SK-N-SH (cell line): Measurements from ENCODE around the gene PDE4D. TPM values are rescaled to one million over a fixed set of nuclear protein-coding genes. Genes with fewer than 3 reads are reported as not detected.
A peak's percentile ranks its signal among the peaks of the same experiment; 100 is the strongest.

ENCODE experiments used
- CTCF ChIA-PET: fragments of 300-600, 350-600 bp; formaldehyde crosslinking; extraction: SDS; loops from one replicate; lab custom pipeline; 2021; lab: Yijun Ruan, JAX
- POLR2A ChIA-PET: fragments of 350-600 bp; sonication (Branson Sonifier 250); formaldehyde crosslinking; extraction: SDS; loops from one replicate; lab custom pipeline; 2020; ENCODE audit warnings: antibody characterized with exemption, inconsistent platforms; lab: Yijun Ruan, JAX
- DNase-seq: peaks from one replicate; pipeline ENCODE4 v3.0.0; 2012
- H2AFZ ChIP-seq: fragments of 200-600 bp; sonication (generic); 2 replicates; pipeline ENCODE4 v1.8.1; 2016; ENCODE audit warnings: antibody characterized with exemption, mild to moderate bottlenecking, low read depth
- H3F3A ChIP-seq: fragments of 200-600 bp; sonication (generic); replicated peaks from 2 replicates; pipeline ENCODE3; 2016; ENCODE audit warnings: antibody characterized with exemption, mild to moderate bottlenecking; ENCODE audit not compliant: insufficient read depth
- H3K27ac ChIP-seq, 2 experiments: fragments of 200-500 bp in 1 of 2; fragments of 200-600 bp in 1 of 2; sonication (Bioruptor generic) in 1 of 2; sonication (generic), shearing (Covaris generic) in 1 of 2; 2 replicates each; pipeline versions ENCODE4 v1.5.1 to v1.6.1; 2014 to 2016; ENCODE audit warnings: low read depth in 2 of 2, inconsistent platforms in 1 of 2, low read length in 1 of 2, mild to moderate bottlenecking in 1 of 2, mixed read lengths in 1 of 2
- H3K27me3 ChIP-seq: fragments of 200-600 bp; sonication (generic), shearing (Covaris generic); 2 replicates; pipeline ENCODE4 v1.6.1; 2016; ENCODE audit warnings: mixed run types; ENCODE audit not compliant: insufficient read depth
- H3K36me3 ChIP-seq, 2 experiments: fragments of 200-500 bp in 1 of 2; fragments of 200-600 bp in 1 of 2; sonication (Bioruptor generic) in 1 of 2; sonication (generic) in 1 of 2; replicated peaks in 1 of 2; 2 replicates each; pipeline versions ENCODE3 to v1.5.1; 2014 to 2016; ENCODE audit warnings: low read length in 1 of 2, mild to moderate bottlenecking in 1 of 2; ENCODE audit not compliant: insufficient read depth in 2 of 2, control insufficient read depth in 1 of 2
- H3K4me1 ChIP-seq, 2 experiments: fragments of 200-500 bp in 1 of 2; fragments of 200-600 bp in 1 of 2; sonication (Bioruptor generic) in 1 of 2; sonication (generic), shearing (Covaris generic) in 1 of 2; 2 replicates each; pipeline versions ENCODE4 v1.5.1 to v1.6.1; 2014 to 2016; ENCODE audit warnings: low read depth in 1 of 2, low read length in 1 of 2, mixed run types in 1 of 2; ENCODE audit not compliant: insufficient read depth in 2 of 2, control insufficient read depth in 1 of 2
- H3K4me2 ChIP-seq: fragments of 200-600 bp; sonication (generic), shearing (Covaris generic); 2 replicates; pipeline ENCODE4 v1.6.1; 2017; ENCODE audit warnings: mixed run types
- H3K4me3 ChIP-seq, 2 experiments: fragments of 200-500 bp in 1 of 2; fragments of 200-600 bp in 1 of 2; sonication (Bioruptor generic) in 1 of 2; sonication (generic), shearing (Covaris generic) in 1 of 2; 2 replicates each; pipeline versions ENCODE4 v1.5.1 to v1.8.1; 2014 to 2016; ENCODE audit warnings: low read depth in 2 of 2, inconsistent platforms in 1 of 2, low read length in 1 of 2, mild to moderate bottlenecking in 1 of 2, mixed read lengths in 1 of 2, moderate library complexity in 1 of 2
- H3K79me2 ChIP-seq: fragments of 200-600 bp; sonication (generic); 2 replicates; pipeline ENCODE4 v1.8.1; 2017; ENCODE audit warnings: mild to moderate bottlenecking; ENCODE audit not compliant: insufficient read depth
- H3K9ac ChIP-seq: fragments of 200-600 bp; sonication (generic); 2 replicates; pipeline ENCODE4 v1.6.1; 2017; ENCODE audit warnings: mixed run types
- H3K9me2 ChIP-seq: fragments of 200-600 bp; sonication (generic); 2 replicates; pipeline ENCODE4 v1.6.1; 2017; ENCODE audit warnings: mixed run types
- H3K9me3 ChIP-seq: fragments of 200-600 bp; sonication (generic); 2 replicates; pipeline ENCODE4 v1.6.1; 2017; ENCODE audit warnings: mixed run types, mild to moderate bottlenecking, moderate library complexity
- H4K20me1 ChIP-seq: fragments of 200-600 bp; sonication (generic); 2 replicates; pipeline ENCODE4 v1.6.1; 2017; ENCODE audit warnings: mild to moderate bottlenecking, mixed run types; ENCODE audit not compliant: insufficient read depth
- CHD2 ChIP-seq: fragments of 150-350 bp; IDR thresholded peaks from 2 replicates; pipeline ENCODE4 v1.6.1; 2018; ENCODE audit warnings: low read length; ENCODE audit not compliant: partially characterized antibody
- FOSL2 ChIP-seq: IDR thresholded peaks from 2 replicates; pipeline ENCODE4 v1.4.0; 2012; ENCODE audit warnings: low read depth, mild to moderate bottlenecking, moderate library complexity, borderline replicate concordance
- FOXJ3 ChIP-seq: sonication (generic); formaldehyde crosslinking; IDR thresholded peaks from 2 replicates; pipeline ENCODE4 v1.5.1; 2020; ENCODE audit warnings: mild to moderate bottlenecking, missing genetic modification reagents
- GABPA ChIP-seq: IDR thresholded peaks from 2 replicates; pipeline ENCODE4 v1.4.0; 2012; ENCODE audit warnings: low read depth, mild to moderate bottlenecking
- POLR2AphosphoS5 ChIP-seq: IDR thresholded peaks from 2 replicates; pipeline ENCODE4 v1.6.1; 2012; ENCODE audit warnings: low read depth, low read length
- SIN3A ChIP-seq: IDR thresholded peaks from 2 replicates; pipeline ENCODE4 v1.6.1; 2012; ENCODE audit warnings: low read depth, mild to moderate bottlenecking, low read length, moderate library complexity, borderline replicate concordance
- TAF1 ChIP-seq: IDR thresholded peaks from 2 replicates; pipeline ENCODE4 v1.6.1; 2012; ENCODE audit warnings: low read depth, mild to moderate bottlenecking, low read length, moderate library complexity, borderline replicate concordance
- TCF12 ChIP-seq: IDR thresholded peaks from 2 replicates; pipeline ENCODE4 v1.4.0; 2012
- WGBS: methylation state at CpG from one replicate; pipeline ENCODE4 v1.1.6; 2017; ENCODE audit warnings: low lambda C conversion rate; 5-methylcytosine and 5-hydroxymethylcytosine counted together
- polyA plus RNA-seq, 3 experiments: library from polyadenylated mRNA; depleted of rRNA; stranded (reverse); fragments of >200 nt; gene quantifications; 2 replicates each; pipeline ENCODE4 v1.2.3, GENCODE V29; 2012
- TF ChIP-seq, protein P1 (sequence below): IDR thresholded peaks from 2 replicates; pipeline ENCODE4 v1.6.1; 2012; ENCODE audit warnings: mild to moderate bottlenecking, low read depth, low read length, moderate library complexity
- TF ChIP-seq, protein P2 (sequence below): fragments of 150-350 bp; IDR thresholded peaks from 2 replicates; pipeline ENCODE4 v1.6.1; 2016; ENCODE audit warnings: mild to moderate bottlenecking, low read depth, low read length
- TF ChIP-seq, protein P3 (sequence below): IDR thresholded peaks from 2 replicates; pipeline ENCODE4 v1.4.0; 2012; ENCODE audit warnings: low read depth, borderline replicate concordance
- TF ChIP-seq, protein P4 (sequence below): IDR thresholded peaks from 2 replicates; pipeline ENCODE4; 2012

Gene PDE4D
- polyA plus RNA-seq, 1 of the 3 experiments (the other 2 are of a cell fraction): 2.4 TPM

DNA sequence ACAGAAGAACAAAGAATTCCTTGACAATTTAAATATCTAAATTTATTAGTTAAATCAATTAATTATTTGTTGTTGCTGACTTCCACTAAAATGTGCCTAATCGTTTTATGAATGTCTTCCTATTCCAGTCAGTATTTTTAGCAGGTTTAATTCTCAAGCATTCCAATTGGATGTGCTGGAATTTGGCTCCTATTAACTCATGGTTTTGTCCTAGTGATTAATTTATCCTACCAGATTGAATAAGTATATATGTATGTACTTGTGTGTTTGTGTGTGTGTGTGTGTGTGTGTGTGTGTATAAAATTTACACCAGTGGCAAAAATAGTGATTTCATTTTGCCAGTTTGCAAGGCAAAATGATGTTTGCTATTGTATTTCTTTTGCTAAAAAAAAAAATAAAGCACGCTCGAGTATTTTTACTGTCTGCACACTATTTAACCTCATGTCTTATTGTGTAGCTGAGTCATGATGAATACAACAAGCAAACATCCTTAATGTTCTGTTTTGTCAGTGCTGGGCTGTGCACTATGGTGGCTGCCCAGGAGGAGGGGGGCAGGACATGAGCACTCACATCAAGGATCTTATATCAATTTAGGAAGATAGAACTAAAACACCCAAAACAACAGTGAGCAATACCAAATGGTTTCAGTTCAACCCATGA is 375.5 kb downstream of the PDE4D start (continued):
- TF ChIP-seq, protein P1, sequence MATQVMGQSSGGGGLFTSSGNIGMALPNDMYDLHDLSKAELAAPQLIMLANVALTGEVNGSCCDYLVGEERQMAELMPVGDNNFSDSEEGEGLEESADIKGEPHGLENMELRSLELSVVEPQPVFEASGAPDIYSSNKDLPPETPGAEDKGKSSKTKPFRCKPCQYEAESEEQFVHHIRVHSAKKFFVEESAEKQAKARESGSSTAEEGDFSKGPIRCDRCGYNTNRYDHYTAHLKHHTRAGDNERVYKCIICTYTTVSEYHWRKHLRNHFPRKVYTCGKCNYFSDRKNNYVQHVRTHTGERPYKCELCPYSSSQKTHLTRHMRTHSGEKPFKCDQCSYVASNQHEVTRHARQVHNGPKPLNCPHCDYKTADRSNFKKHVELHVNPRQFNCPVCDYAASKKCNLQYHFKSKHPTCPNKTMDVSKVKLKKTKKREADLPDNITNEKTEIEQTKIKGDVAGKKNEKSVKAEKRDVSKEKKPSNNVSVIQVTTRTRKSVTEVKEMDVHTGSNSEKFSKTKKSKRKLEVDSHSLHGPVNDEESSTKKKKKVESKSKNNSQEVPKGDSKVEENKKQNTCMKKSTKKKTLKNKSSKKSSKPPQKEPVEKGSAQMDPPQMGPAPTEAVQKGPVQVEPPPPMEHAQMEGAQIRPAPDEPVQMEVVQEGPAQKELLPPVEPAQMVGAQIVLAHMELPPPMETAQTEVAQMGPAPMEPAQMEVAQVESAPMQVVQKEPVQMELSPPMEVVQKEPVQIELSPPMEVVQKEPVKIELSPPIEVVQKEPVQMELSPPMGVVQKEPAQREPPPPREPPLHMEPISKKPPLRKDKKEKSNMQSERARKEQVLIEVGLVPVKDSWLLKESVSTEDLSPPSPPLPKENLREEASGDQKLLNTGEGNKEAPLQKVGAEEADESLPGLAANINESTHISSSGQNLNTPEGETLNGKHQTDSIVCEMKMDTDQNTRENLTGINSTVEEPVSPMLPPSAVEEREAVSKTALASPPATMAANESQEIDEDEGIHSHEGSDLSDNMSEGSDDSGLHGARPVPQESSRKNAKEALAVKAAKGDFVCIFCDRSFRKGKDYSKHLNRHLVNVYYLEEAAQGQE: no peak
- TF ChIP-seq, protein P2, sequence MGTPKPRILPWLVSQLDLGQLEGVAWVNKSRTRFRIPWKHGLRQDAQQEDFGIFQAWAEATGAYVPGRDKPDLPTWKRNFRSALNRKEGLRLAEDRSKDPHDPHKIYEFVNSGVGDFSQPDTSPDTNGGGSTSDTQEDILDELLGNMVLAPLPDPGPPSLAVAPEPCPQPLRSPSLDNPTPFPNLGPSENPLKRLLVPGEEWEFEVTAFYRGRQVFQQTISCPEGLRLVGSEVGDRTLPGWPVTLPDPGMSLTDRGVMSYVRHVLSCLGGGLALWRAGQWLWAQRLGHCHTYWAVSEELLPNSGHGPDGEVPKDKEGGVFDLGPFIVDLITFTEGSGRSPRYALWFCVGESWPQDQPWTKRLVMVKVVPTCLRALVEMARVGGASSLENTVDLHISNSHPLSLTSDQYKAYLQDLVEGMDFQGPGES: no peak
- TF ChIP-seq, protein P3, sequence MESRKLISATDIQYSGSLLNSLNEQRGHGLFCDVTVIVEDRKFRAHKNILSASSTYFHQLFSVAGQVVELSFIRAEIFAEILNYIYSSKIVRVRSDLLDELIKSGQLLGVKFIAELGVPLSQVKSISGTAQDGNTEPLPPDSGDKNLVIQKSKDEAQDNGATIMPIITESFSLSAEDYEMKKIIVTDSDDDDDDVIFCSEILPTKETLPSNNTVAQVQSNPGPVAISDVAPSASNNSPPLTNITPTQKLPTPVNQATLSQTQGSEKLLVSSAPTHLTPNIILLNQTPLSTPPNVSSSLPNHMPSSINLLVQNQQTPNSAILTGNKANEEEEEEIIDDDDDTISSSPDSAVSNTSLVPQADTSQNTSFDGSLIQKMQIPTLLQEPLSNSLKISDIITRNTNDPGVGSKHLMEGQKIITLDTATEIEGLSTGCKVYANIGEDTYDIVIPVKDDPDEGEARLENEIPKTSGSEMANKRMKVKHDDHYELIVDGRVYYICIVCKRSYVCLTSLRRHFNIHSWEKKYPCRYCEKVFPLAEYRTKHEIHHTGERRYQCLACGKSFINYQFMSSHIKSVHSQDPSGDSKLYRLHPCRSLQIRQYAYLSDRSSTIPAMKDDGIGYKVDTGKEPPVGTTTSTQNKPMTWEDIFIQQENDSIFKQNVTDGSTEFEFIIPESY: no peak
- TF ChIP-seq CHD2: no peak
- TF ChIP-seq, protein P4, sequence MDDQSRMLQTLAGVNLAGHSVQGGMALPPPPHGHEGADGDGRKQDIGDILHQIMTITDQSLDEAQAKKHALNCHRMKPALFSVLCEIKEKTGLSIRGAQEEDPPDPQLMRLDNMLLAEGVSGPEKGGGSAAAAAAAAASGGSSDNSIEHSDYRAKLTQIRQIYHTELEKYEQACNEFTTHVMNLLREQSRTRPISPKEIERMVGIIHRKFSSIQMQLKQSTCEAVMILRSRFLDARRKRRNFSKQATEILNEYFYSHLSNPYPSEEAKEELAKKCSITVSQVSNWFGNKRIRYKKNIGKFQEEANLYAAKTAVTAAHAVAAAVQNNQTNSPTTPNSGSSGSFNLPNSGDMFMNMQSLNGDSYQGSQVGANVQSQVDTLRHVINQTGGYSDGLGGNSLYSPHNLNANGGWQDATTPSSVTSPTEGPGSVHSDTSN: peak; percentile 4; the same call in 1 of the 2 replicates
- peak; percentile 62; the same call in 1 of the 2 replicates for TF ChIP-seq FOSL2
- peak; percentile 52 for TF ChIP-seq TCF12
- TF ChIP-seq POLR2AphosphoS5: no peak
- TF ChIP-seq FOXJ3 (CRISPR knock-in tag): no peak
- no peak for TF ChIP-seq TAF1

DNA sequence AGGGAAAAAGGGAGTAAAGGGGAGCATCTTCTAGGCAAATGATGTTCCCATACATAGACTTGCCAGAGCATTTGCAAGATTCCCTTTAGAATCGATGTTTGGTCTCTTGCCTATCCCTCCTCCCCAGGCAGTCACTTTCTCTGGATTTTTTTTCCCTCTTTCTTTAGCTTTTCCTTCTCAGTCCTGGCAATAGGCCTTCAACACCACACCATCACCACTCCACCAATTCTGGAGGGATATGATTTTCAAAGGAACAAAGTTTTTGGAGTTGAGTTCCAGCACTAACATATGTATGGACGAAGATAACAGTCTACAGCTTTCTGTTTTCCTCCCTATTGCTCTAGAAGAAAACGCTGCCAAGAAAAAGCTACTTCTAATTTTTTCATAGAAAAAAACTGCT is 377.4 kb downstream of the PDE4D start:
- Histone ChIP-seq H3K9me3 (no peaks in the 10 kb centered on the region), H3K9me2 (no peaks in the 10 kb centered on the region), H3K27ac (no peak overlapping the region), H3K36me3 (no peaks in the 10 kb centered on the region), H2AFZ (no peak overlapping the region), H3K27me3 (no peaks in the 10 kb centered on the region), H3K4me3 (no peak overlapping the region), H3K4me2 (no peak overlapping the region), H3K4me1 (peaks cover 0 to 4% of the 10 kb centered on the region in 2 experiments; a peak in 2 of 4 replicates), H4K20me1 (no peaks in the 10 kb centered on the region), H3F3A (peaks cover 15% of the 10 kb centered on the region), H3K9ac (no peak overlapping the region), H3K79me2 (no peaks in the 10 kb centered on the region)
- TF ChIP-seq CHD2 (no peak), SIN3A (no peak), GABPA (no peak)
- POLR2A ChIA-PET: no interaction called here
- 90% methylated on average over 3 of the region's 3 CpGs for WGBS
- CTCF ChIA-PET: interaction anchor here (1.1 to 2.5 kb wide), 3 partner anchors 10 to 144 kb away, joined by 4 to 7 read pairs (median 6); no protein-coding TSS in a partner anchor
- DNase-seq: no peak
